GM12873 (cell line): Measurements from ENCODE around the gene ADIPOQ.

Source experiments
- CTCF ChIP-seq: IDR thresholded peaks from 2 replicates; pipeline ENCODE4 v1.5.1; 2012; ENCODE audit warnings: low read depth, mild to moderate bottlenecking, moderate library complexity, low read length, control low read depth; ENCODE audit not compliant: insufficient read depth; ENCODE audit errors: missing control alignments

ADIPOQ gene

GRCh38 chr3:186886202-186886981 is 43.9 kb downstream of the ADIPOQ start:
- no peak for TF ChIP-seq CTCF

GRCh38 chr3:186888569-186888968 is 46.1 kb downstream of the ADIPOQ start:
- TF ChIP-seq CTCF = no peak

- no peak for TF ChIP-seq CTCF
Observed at GRCh38 chr3:186890911-186891310, 48.4 kb downstream of the ADIPOQ start.

- TF ChIP-seq CTCF = no peak
Observed at GRCh38 chr3:186895406-186895805, 52.9 kb downstream of the ADIPOQ start.

- TF ChIP-seq CTCF = no peak
Observed at GRCh38 chr3:186896006-186896405, 53.5 kb downstream of the ADIPOQ start.

GRCh38 chr3:186896875-186897274 is 54.4 kb downstream of the ADIPOQ start:
- TF ChIP-seq CTCF = no peak

- TF ChIP-seq CTCF = no peak
Observed at GRCh38 chr3:186901135-186901734, 58.7 kb downstream of the ADIPOQ start.
